Hepatocyte (in vitro differentiated cells): ENCODE results near the gene NOX4. TPM values are rescaled to one million over a fixed set of nuclear protein-coding genes. Genes with fewer than 3 reads are reported as not detected.

Experiments
- DNase-seq: peaks from one replicate; pipeline ENCODE4 v3.0.0-alpha.2; 2016; ENCODE audit warnings: low spot score
- H2AFZ ChIP-seq: fragments of 200-600 bp; sonication (generic); 2 replicates; pipeline ENCODE4 v1.6.0; 2016; ENCODE audit warnings: antibody characterized with exemption, mild to moderate bottlenecking
- H3K27ac ChIP-seq: fragments of 200-600 bp; sonication (generic); 2 replicates; pipeline ENCODE4 v1.5.1; 2016; ENCODE audit warnings: mild to moderate bottlenecking
- H3K27me3 ChIP-seq: fragments of 200-600 bp; sonication (generic); 2 replicates; pipeline ENCODE4 v1.6.1; 2016
- H3K36me3 ChIP-seq: fragments of 200-600 bp; sonication (generic); replicated peaks from 2 replicates; pipeline ENCODE4 v1.5.1; 2016; ENCODE audit warnings: low read depth; ENCODE audit not compliant: insufficient read depth
- H3K4me1 ChIP-seq: fragments of 200-600 bp; sonication (generic); 2 replicates; pipeline ENCODE4 v1.5.1; 2016; ENCODE audit warnings: mild to moderate bottlenecking, moderate library complexity; ENCODE audit not compliant: insufficient read depth
- H3K4me2 ChIP-seq: fragments of 200-600 bp; sonication (generic); 2 replicates; pipeline ENCODE4 v1.6.0; 2016
- H3K4me3 ChIP-seq: fragments of 200-600 bp; sonication (generic); 2 replicates; pipeline ENCODE4 v1.5.1; 2016; ENCODE audit warnings: mild to moderate bottlenecking
- H3K79me2 ChIP-seq: fragments of 200-600 bp; sonication (generic); 2 replicates; pipeline ENCODE4 v1.6.0; 2017; ENCODE audit warnings: mild to moderate bottlenecking
- H3K9me2 ChIP-seq: fragments of 200-600 bp; sonication (generic); replicated peaks from 2 replicates; pipeline ENCODE4 v1.6.0; 2017; ENCODE audit warnings: mild to moderate bottlenecking; ENCODE audit not compliant: insufficient read depth
- H3K9me3 ChIP-seq: fragments of 200-600 bp; sonication (generic); 2 replicates; pipeline ENCODE4 v1.5.1; 2016; ENCODE audit warnings: low read depth, mild to moderate bottlenecking
- H4K20me1 ChIP-seq: fragments of 200-600 bp; sonication (generic); 2 replicates; pipeline ENCODE4 v1.6.0; 2016; ENCODE audit warnings: mild to moderate bottlenecking; ENCODE audit not compliant: insufficient read depth, poor library complexity, severe bottlenecking
- CTCF ChIP-seq: fragments of 200-600 bp; sonication (generic); IDR thresholded peaks from 2 replicates; pipeline ENCODE4 v1.5.1; 2016; ENCODE audit warnings: antibody characterized with exemption, mild to moderate bottlenecking; ENCODE audit not compliant: poor library complexity
- EZH2 ChIP-seq: fragments of 200-600 bp; sonication (generic); IDR thresholded peaks from 2 replicates; pipeline ENCODE4 v1.6.1; 2016; ENCODE audit warnings: antibody characterized with exemption, mild to moderate bottlenecking, borderline replicate concordance
- EZH2phosphoT487 ChIP-seq: fragments of 200-600 bp; sonication (generic); IDR thresholded peaks from one replicate; pipeline ENCODE4 v1.6.1; 2018; ENCODE audit warnings: antibody characterized with exemption, mild to moderate bottlenecking, low read depth, moderate library complexity; ENCODE audit not compliant: unreplicated experiment, severe bottlenecking
- WGBS: methylation state at CpG from one replicate; pipeline ENCODE4 v1.1.6; 2016; ENCODE audit warnings: low lambda C conversion rate; ENCODE audit errors: missing lambda C conversion rate; 5-methylcytosine and 5-hydroxymethylcytosine counted together
- polyA plus RNA-seq: library from polyadenylated mRNA; unstranded; fragments of >200 nt; fragmentation: Nextera tagmentation; extraction: Ambion mirVana; gene quantifications from 2 replicates; pipeline ENCODE4 v1.2.1, GENCODE V29; 2016
- total RNA-seq: library from RNA; depleted of rRNA; stranded (reverse); fragments of >200 nt; gene quantifications from 2 replicates; pipeline ENCODE4 v1.2.3, GENCODE V29; 2014

NOX4 gene
- total and polyA plus RNA-seq, 2 experiments from 2014 or later = 9.4 to 20.7 TPM

DNA sequence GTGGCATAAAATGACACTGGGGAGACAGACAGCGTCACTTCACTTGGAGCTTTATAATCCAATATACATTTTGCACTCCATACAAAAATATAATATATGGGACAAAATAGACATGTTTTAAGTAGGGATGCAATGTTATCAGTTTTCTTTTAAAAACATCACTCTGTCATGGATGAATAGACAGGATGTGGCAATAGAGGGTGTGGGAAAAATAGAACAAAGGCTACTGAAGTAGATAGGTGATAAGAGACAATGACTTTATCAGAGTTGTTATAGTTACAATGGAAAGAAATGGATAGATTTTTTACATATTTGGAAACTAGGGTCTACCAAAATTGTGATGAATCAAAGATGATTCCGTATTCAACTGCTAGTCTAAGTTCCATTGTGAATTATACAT, 13.1 kb upstream of the NOX4 start:
- TF ChIP-seq EZH2phosphoT487 = no peak
- TF ChIP-seq CTCF = no peak
- TF ChIP-seq EZH2 = no peak
- Histone ChIP-seq H3K9me3 (no peaks in the 10 kb centered on the region), H3K4me3 (no peak overlapping the region), H3K9me2 (no peaks in the 10 kb centered on the region), H3K36me3 (no peaks in the 10 kb centered on the region), H4K20me1 (no peaks in the 10 kb centered on the region), H3K4me1 (no peaks in the 10 kb centered on the region), H3K27me3 (no peaks in the 10 kb centered on the region), H3K79me2 (no peaks in the 10 kb centered on the region), H2AFZ (no peak overlapping the region), H3K4me2 (no peak overlapping the region), H3K27ac (no peak overlapping the region)
- WGBS = 94% methylated on average over 2 of the region's 2 CpGs
- DNase-seq = no peak

- no peaks in the 10 kb centered on the region for H3K36me3 ChIP-seq
- no peaks in the 10 kb centered on the region for H3K79me2 ChIP-seq
- no peak overlapping the region for H3K4me2 ChIP-seq
- H3K27ac ChIP-seq = no peak overlapping the region
- TF ChIP-seq CTCF = no peak
- no peak for TF ChIP-seq EZH2
- TF ChIP-seq EZH2phosphoT487 = no peak
- no peaks in the 10 kb centered on the region for H3K9me2 ChIP-seq
- H3K9me3 ChIP-seq = no peaks in the 10 kb centered on the region
- no peaks in the 10 kb centered on the region for H4K20me1 ChIP-seq
- WGBS = 91% methylated on average over 2 of the region's 2 CpGs
- no peak overlapping the region for H2AFZ ChIP-seq
- no peak overlapping the region for H3K4me3 ChIP-seq
- no peaks in the 10 kb centered on the region for H3K27me3 ChIP-seq
- no peak for DNase-seq
- no peaks in the 10 kb centered on the region for H3K4me1 ChIP-seq
Observed at GRCh38 chr11:89503422-89503821, 12.2 kb upstream of the NOX4 start.

DNA sequence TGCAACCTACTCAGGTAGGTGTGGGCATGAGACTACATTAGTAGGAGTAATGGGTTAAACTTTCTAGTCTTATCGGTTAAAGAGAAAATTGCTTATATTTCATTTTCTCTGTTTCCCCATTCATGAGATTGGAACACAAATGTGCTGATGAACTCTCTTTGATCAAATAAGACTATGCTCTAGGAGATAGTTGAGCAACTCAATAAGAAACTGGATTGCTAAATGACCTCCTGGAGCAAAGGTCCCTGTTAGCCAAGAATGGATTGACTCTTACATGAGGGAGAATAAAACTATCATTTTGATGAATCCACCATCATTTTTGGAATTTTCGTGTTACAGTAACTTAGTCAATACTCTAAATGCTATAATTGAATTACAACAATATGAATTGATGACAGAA, 11.1 kb upstream of the NOX4 start:
- no peak for DNase-seq
- no peak overlapping the region for H3K27ac ChIP-seq
- no peak for TF ChIP-seq EZH2phosphoT487
- no peak for TF ChIP-seq EZH2
- no peak for TF ChIP-seq CTCF
- H3K79me2 ChIP-seq = no peaks in the 10 kb centered on the region
- H3K27me3 ChIP-seq = no peaks in the 10 kb centered on the region
- no peaks in the 10 kb centered on the region for H3K4me1 ChIP-seq
- no peaks in the 10 kb centered on the region for H3K36me3 ChIP-seq
- no peaks in the 10 kb centered on the region for H4K20me1 ChIP-seq
- no peaks in the 10 kb centered on the region for H3K9me3 ChIP-seq
- WGBS = 95% methylated on average over 2 of the region's 2 CpGs
- no peak overlapping the region for H3K4me3 ChIP-seq
- no peak overlapping the region for H3K4me2 ChIP-seq
- H3K9me2 ChIP-seq = no peaks in the 10 kb centered on the region
- no peak overlapping the region for H2AFZ ChIP-seq

- Histone ChIP-seq H3K9me2 (no peaks in the 10 kb centered on the region), H3K27ac (no peak overlapping the region), H3K27me3 (no peaks in the 10 kb centered on the region), H3K4me1 (no peaks in the 10 kb centered on the region), H3K9me3 (no peaks in the 10 kb centered on the region), H4K20me1 (no peaks in the 10 kb centered on the region), H3K36me3 (no peaks in the 10 kb centered on the region), H3K4me2 (no peak overlapping the region), H2AFZ (no peak overlapping the region), H3K4me3 (no peak overlapping the region), H3K79me2 (no peaks in the 10 kb centered on the region)
- no peak for TF ChIP-seq EZH2
- no peak for TF ChIP-seq CTCF
- TF ChIP-seq EZH2phosphoT487 = no peak
- DNase-seq = no peak
Observed at GRCh38 chr11:89500336-89500735, 9.2 kb upstream of the NOX4 start.
